Measurements from ENCODE around the gene LYST. TPM values are rescaled to one million over a fixed set of nuclear protein-coding genes. Genes with fewer than 3 reads are reported as not detected.
A peak's percentile ranks its signal among the peaks of the same experiment; 100 is the strongest.

LYST gene
- total RNA-seq, 1 donor from 2014 or later, result 16.4 TPM

DNA sequence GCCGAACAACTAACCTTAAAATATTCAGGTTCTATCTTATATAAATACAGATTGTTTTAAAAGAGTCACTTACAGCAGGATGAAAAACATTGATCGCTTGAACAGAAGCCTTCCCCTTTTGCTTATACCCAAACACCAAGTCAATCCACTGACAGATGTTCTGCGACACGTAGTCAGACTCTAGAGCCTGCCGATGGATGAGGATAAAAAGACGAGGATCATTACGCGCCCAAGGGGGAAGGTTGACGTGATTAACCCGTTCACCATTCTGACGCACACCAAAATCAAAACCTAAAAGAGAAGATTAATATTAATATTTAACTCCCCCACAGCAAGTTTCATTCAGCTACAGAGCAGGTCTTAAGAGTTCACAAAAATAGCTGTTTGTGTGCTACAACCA lies 157.7 kb downstream of the LYST start:
- H3K9me3 Mint-ChIP-seq (ENCODE audit: low read depth), result no peaks in the 10 kb centered on the region
- H3K36me3 Mint-ChIP-seq (ENCODE audit: low read depth), result peaks cover 13% of the 10 kb centered on the region
- H3K27ac Mint-ChIP-seq (ENCODE audit: unreplicated experiment), result no peak overlapping the region
- no peak overlapping the region for H3K4me3 Mint-ChIP-seq (ENCODE audit: unreplicated experiment)
- peaks cover 7% of the 10 kb centered on the region for H3K4me1 Mint-ChIP-seq (ENCODE audit: low read depth)
- TF ChIP-seq, protein P1, sequence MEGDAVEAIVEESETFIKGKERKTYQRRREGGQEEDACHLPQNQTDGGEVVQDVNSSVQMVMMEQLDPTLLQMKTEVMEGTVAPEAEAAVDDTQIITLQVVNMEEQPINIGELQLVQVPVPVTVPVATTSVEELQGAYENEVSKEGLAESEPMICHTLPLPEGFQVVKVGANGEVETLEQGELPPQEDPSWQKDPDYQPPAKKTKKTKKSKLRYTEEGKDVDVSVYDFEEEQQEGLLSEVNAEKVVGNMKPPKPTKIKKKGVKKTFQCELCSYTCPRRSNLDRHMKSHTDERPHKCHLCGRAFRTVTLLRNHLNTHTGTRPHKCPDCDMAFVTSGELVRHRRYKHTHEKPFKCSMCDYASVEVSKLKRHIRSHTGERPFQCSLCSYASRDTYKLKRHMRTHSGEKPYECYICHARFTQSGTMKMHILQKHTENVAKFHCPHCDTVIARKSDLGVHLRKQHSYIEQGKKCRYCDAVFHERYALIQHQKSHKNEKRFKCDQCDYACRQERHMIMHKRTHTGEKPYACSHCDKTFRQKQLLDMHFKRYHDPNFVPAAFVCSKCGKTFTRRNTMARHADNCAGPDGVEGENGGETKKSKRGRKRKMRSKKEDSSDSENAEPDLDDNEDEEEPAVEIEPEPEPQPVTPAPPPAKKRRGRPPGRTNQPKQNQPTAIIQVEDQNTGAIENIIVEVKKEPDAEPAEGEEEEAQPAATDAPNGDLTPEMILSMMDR (IDR thresholded peaks at IDR 0.05), result no peak
- H3K27me3 Mint-ChIP-seq (ENCODE audit: low read depth), result no peaks in the 10 kb centered on the region
- no peak for DNase-seq (ENCODE audit: low spot score)

DNA sequence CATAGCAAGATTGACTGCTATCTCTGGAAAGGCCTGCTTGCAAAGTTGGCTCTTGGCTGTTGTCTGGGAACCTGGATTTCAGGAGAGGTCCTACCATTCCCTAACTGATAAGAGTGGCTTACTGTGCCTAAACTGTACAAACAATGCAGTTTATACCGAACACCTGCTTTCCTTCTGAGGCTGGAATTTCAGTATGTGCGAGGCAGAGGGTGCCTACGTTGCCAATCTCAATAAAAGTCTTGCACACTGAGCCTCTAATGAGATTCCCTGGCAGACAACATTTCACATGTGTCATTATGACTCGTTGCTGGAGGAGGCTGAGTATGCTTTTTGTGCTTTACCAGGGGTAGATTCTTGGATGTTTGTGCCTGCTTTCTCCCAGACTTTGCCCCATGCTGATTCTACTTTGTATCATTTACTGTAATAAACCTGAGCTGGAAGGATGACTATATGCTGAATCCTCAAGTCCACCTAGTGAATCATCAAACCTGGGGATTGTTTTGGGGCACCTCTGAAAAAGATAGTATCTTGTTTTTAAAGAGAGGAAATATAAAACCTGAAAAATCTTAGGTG lies 158.2 kb downstream of the LYST start:
- TF ChIP-seq, protein P1 (IDR thresholded peaks at IDR 0.05), result no peak
- Mint-ChIP-seq H3K27ac (ENCODE audit: unreplicated experiment) (peak overlapping the region; percentile 1), H3K4me1 (ENCODE audit: low read depth) (peaks cover 12% of the 10 kb centered on the region), H3K9me3 (ENCODE audit: low read depth) (no peaks in the 10 kb centered on the region), H3K27me3 (ENCODE audit: low read depth) (no peaks in the 10 kb centered on the region), H3K36me3 (ENCODE audit: low read depth) (peaks cover 12% of the 10 kb centered on the region), H3K4me3 (ENCODE audit: unreplicated experiment) (no peak overlapping the region)
- DNase-seq (ENCODE audit: low spot score), result no peak

DNA sequence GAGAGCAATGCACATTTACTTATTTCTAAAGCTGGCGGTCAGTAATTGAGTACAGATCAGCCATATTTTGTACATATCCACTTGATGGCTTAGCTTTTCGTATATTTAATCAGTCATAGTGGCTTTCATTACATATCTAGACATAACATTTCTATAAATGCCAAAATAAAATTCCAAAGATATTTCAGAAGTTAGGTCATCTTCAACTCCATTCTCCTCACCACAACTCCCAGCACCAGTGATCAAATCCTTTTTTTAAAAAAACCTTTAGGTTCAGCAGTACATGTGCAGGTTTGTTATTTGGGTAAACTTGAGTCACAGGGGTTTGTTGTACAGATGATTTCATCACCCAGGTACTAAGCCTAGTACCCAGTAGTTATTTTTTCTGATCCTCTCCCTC lies 163.2 kb downstream of the LYST start:
- no peak for DNase-seq (ENCODE audit: low spot score)
- Mint-ChIP-seq H3K4me3 (ENCODE audit: unreplicated experiment) (no peak overlapping the region), H3K27ac (ENCODE audit: unreplicated experiment) (peak overlapping the region; percentile 92), H3K27me3 (ENCODE audit: low read depth) (no peaks in the 10 kb centered on the region), H3K36me3 (ENCODE audit: low read depth) (peaks cover 16% of the 10 kb centered on the region), H3K4me1 (ENCODE audit: low read depth) (peaks cover 21% of the 10 kb centered on the region), H3K9me3 (ENCODE audit: low read depth) (no peaks in the 10 kb centered on the region)
- TF ChIP-seq, protein P1 (IDR thresholded peaks at IDR 0.05), result no peak

GRCh38 chr1:235702412-235702811 lies 164.3 kb downstream of the LYST start:
- H3K36me3 Mint-ChIP-seq (ENCODE audit: low read depth), result peaks cover 14% of the 10 kb centered on the region
- peaks cover 17% of the 10 kb centered on the region for H3K4me1 Mint-ChIP-seq (ENCODE audit: low read depth)
- no peak overlapping the region for H3K4me3 Mint-ChIP-seq (ENCODE audit: unreplicated experiment)
- H3K27ac Mint-ChIP-seq (ENCODE audit: unreplicated experiment), result no peak overlapping the region
- TF ChIP-seq, protein P1 (IDR thresholded peaks at IDR 0.05), result no peak
- no peaks in the 10 kb centered on the region for H3K9me3 Mint-ChIP-seq (ENCODE audit: low read depth)
- H3K27me3 Mint-ChIP-seq (ENCODE audit: low read depth), result no peaks in the 10 kb centered on the region
- no peak for DNase-seq (ENCODE audit: low spot score)

DNA sequence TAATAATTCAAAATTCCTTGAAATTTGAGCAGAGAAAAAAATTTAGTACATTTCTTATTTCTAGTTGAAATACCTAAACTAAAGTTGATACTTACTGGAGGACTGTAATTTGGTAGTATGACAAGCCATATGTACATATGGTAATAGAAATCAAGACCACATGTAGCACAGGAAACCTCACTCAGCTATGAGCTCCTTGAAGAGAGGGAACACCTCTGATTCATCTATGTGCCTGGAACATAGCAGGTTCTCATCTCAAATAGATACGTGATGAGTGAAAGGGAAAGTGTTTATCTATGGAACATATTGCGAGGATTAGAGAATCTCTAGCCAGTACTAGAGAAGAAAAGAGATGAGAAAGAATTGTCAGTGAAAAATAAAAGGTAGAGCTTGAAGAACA lies 169.2 kb downstream of the LYST start:
- H3K27ac Mint-ChIP-seq (ENCODE audit: unreplicated experiment), result peak overlapping the region; percentile 15
- DNase-seq (ENCODE audit: low spot score), result no peak
- H3K36me3 Mint-ChIP-seq (ENCODE audit: low read depth), result peaks cover 18% of the 10 kb centered on the region
- no peak overlapping the region for H3K4me3 Mint-ChIP-seq (ENCODE audit: unreplicated experiment)
- H3K9me3 Mint-ChIP-seq (ENCODE audit: low read depth), result no peaks in the 10 kb centered on the region
- TF ChIP-seq, protein P1 (IDR thresholded peaks at IDR 0.05), result no peak
- H3K4me1 Mint-ChIP-seq (ENCODE audit: low read depth), result peaks cover 3% of the 10 kb centered on the region
- no peaks in the 10 kb centered on the region for H3K27me3 Mint-ChIP-seq (ENCODE audit: low read depth)
